Activated effector memory CD4-positive, alpha-beta T cell treated with anti-CD3 and anti-CD28 coated beads, Interleukin-2, amount 50 U/mL, for 16 hours (primary cell): ENCODE results near the gene ERC2.

Experiments
- DNase-seq: peaks from one replicate; pipeline ENCODE4 v3.0.0-alpha.2; 2020

The ERC2 gene

DNA sequence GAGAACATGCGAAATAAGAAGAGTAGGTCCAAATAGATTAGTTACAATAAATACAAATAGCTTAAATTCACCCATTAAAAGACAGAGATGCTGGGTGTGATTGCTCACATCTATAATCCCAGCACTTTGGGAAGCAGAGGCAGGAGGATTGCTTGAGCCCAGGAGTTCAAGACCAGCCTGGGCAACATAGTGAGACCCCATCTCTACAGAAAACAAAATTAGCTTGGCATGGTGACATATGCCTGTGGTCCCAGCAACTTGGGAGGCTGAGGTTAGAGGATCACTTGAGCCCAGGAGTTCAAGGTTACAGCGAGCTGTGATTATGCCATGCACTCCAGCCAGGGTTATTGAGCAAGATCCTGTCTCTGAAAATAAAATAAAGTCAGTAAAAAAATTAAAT lies 872.1 kb downstream of the ERC2 start:
- no peak for DNase-seq

- no peak for DNase-seq
Measured at GRCh38 chr3:55595420-55595819, 872.8 kb downstream of the ERC2 start.

- DNase-seq, result no peak
Measured at GRCh38 chr3:55592572-55592971, 875.7 kb downstream of the ERC2 start.

DNA sequence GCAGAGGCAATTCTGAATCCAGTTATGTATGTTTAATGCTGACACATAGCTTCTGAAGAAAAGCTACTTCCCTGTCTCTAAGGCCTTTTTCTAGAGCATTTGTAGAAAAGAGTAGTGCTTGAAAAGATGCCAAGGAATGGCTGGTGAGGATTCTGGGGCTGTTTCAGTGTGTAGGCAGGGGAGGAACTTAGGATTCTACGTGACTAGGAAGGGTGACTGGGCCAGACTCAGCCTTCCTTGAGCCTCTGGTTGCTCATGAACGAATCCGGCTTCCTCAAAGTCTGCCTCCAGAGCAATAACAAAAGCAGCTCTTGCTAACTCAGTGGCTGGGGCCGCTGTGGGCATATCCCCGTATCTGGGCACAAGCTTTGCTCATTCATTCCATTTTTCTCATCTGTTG lies 876.4 kb downstream of the ERC2 start:
- no peak for DNase-seq

- DNase-seq, result no peak
Measured at GRCh38 chr3:55588146-55588765, 880.0 kb downstream of the ERC2 start.

DNA sequence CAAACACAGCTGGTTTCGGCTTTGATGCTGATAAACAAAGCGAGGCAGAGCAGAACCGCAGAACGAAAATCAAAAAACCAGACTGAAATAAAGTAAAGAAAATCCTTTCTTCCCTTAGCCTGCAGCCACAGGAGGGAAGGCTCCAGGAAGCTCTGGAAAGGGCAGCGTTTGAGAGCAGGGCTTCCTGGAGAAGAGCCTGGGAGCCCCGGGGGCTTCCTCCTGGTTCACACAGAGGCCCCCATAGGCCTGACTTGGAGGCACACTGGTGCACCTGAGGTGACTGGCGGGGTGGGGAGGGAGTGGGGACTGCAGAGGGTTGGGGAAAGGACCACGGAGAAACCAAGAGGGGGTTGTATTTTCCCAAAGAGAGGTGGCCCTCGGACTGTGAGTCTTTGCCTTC lies 882.4 kb downstream of the ERC2 start:
- no peak for DNase-seq

GRCh38 chr3:55584716-55585368 lies 883.4 kb downstream of the ERC2 start:
- DNase-seq, result no peak

GRCh38 chr3:55584030-55584429 lies 884.2 kb downstream of the ERC2 start:
- DNase-seq, result no peak

GRCh38 chr3:55583475-55583874 lies 884.8 kb downstream of the ERC2 start:
- no peak for DNase-seq

- no peak for DNase-seq
Measured at GRCh38 chr3:55579496-55579895, 888.8 kb downstream of the ERC2 start.

DNA sequence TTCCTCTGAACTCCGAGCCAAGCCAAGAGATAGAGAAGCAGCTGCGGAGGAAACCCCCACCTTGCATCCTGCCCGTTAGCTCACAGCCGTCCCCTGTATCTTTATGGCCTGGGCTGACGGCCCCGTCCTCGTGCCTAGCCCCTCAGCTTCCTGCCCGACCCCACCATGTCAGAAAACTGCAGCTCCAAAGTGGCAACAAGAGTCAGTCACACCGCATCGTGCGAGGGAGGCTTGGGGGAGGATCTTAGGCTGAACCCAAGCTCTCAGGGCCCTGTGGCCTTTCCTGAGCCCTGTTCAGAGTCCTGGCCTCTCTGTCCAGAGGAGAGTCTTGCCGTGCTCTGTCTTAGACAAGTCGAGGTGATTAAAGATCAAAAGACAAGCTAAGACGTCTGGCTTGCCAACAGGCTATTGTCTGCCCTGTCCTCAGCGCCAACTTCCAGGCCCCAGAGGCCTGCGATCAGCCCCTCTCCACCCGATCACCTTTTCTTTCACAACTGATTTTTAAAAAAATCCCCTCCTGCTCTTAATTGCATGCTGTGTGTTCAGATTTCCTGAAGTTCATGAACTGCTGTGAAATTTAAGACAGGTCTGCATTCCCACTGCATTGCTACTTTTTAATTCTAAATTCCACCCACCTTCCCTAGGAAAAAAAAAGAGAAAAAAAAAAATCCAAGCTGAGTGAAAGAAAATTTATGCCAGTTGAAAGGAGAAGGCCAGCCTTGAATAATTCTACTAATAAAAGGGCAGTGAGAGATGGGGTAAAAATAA lies 891.5 kb downstream of the ERC2 start:
- DNase-seq, result no peak

GRCh38 chr3:55574671-55575070 lies 893.6 kb downstream of the ERC2 start:
- DNase-seq, result no peak

DNA sequence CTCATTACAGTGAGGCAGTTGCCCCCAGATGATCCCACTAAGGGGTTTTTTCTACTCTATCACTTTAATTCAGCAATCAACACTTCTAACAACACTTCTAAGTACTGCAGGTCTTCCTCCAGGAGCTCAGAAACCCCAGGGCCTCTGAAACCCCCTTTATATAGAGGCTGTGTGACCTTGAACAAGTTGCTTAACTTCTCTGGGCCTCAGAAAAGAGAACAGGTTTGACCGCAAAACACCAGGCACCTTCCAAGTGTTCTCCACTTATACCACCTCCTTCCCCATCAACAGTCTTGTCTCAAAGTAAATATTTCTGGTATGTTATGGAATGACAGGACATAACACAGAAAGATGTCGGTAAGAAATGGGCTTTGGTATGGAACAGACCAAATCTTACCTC lies 895.5 kb downstream of the ERC2 start:
- no peak for DNase-seq

DNA sequence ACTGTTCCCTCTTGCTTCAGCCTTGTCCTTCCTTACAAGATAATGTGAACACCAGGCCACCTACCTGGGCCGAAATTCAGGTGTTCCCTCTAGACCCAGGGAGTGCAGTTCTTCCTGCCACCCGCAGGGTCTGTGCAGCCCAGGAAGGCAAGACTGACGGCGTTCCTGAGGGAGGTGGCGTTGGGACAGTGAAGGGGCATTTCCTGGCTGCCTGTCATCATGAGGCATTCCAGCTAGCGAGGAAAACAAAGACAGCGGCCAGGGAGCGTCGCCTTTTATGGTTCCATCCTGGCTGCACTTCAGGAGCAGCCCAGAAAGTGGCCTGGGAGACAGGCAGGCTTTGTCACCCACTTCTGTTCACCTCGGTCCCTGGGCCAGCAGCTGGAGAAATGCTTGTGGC lies 896.4 kb downstream of the ERC2 start:
- no peak for DNase-seq

DNA sequence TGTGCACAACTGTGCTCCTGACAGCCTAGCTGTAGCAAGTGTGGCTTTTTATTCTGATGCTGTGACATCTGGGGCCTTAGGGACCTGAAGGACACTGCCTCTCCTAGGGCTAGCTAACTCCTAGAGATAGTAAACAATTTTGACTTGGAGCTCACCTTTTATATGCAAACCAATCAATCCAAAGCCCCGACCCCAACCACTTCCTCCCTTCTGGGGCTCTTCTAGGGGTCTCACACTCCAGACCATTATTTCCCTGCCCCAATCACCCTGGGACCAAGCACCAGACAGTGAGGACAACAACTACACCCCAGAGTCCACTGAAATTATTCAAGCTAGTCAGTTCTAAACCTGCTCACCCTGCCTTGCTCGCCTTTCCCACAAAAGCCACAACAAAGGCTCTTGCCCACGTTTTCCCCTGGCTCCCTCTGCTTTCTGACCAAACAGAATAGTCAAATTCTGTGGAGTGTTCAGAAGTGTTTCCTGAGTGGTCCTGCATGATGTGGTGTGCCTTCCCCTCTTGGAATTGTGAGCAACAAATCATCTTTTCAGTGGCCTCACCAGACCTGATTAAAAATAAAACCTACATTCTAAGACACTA lies 897.0 kb downstream of the ERC2 start:
- no peak for DNase-seq

- no peak for DNase-seq
Measured at GRCh38 chr3:55570271-55570711, 898.0 kb downstream of the ERC2 start.

DNA sequence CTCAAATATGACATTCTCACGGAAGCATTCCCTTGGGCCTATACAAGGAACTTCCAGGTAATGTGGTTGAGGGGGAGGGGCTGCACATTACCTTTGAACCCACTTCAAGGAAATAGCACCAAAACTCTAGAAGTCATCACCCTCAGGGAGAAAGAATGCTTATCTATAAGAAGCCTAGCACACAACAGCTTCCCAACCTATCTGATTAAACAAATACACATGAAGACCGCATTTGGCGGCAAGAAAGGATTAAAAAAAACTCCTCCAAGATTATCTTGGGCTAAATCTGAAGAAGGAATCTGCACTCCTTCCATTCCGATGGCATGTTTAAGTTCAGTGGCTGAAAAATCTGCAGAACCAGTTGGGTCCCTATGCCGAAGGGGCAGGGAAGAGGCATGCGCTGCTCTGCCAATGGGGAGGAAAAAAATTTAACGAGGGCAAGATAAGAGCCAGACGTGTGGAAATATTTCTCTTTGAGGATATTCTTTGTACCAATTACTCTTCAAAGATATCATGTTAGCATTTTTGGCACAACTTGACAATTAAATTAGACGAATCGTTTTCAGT lies 899.2 kb downstream of the ERC2 start:
- DNase-seq, result no peak

DNA sequence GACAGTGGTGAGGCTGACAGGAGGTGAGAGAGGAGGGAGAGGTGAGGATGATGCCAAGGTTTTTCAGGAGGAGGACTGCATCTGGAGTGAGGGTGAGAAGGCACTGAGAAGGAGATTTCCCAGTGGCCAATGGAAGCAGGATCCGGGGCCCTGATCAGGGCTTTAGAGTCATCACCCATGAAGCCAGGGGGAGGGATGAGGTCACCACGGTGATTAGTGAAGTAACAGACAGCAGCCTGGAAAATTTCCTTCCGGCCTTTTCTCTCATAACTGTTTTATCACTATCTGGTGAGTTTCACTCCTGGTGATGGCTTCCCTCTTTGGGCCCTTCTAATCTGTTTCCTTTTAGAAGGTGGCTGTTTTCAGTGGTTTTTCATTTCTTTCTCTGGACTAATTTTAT lies 900.7 kb downstream of the ERC2 start:
- DNase-seq, result no peak

GRCh38 chr3:55567121-55567520 lies 901.1 kb downstream of the ERC2 start:
- DNase-seq, result no peak

- no peak for DNase-seq
Measured at GRCh38 chr3:55565521-55565920, 902.7 kb downstream of the ERC2 start.

DNA sequence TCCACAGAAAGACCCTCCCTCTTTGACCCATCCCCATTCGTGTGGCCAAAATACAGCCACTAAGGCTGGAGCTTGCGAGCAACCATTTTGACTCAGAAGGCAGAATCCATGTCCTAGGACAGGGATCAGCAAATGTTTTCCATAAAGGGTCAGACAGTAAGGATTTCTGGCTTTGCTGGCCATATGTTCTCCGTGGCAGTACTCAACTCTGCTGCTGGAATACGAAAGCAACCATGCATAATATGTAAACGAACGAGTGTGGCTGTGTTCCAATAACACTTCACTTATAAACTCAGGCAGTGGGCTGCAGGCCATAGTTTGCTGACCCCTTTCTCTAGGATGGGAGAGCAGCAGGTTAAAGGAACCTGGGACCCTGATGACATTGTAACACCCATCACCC lies 903.5 kb downstream of the ERC2 start:
- DNase-seq, result no peak

DNA sequence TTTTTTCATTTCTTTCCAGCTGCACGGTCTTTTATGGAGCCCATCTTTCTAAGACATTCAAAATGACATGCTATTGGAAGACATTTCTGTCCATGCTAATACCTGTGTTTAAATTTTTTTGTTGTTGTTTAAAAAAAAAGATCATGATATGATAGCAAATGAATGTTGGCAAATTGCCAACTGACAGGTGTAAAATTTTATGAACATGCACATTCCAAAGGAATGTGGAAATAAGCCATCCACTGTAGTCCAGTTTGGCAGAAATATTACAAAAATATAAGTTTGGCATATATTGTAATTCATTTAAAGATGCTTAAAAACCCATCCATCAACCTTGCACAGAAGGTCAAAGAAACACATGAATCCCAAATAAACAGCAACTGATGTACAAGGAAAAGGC lies 905.6 kb downstream of the ERC2 start:
- DNase-seq, result no peak
